Activated T-helper 2 cell treated with anti-CD3 and anti-CD28 coated beads, Interferon-gamma antibody, Interleukin-2, Interleukin-4, amounts not matched to agents 10 μg/mL and 5 μg/mL and 100 μg/mL, durations not matched to agents 14 hours and 24 hours and 36 hours (primary cell): ENCODE measurements around the gene RNF114. TPM values are rescaled to one million over a fixed set of nuclear protein-coding genes. Genes with fewer than 3 reads are reported as not detected.
A peak's percentile ranks its signal among the peaks of the same experiment; 100 is the strongest.

Experiments
- DNase-seq: peaks from one replicate; pipeline ENCODE4 v3.0.0; 2021; ENCODE audit warnings: low spot score
- H3K27ac Mint-ChIP-seq: one replicate; pipeline ENCODE4 v1.8.0; 2021; ENCODE audit warnings: mixed read lengths
- H3K27me3 Mint-ChIP-seq: one replicate; pipeline ENCODE4 v1.8.0; 2021; ENCODE audit warnings: low read depth, mixed read lengths
- H3K36me3 Mint-ChIP-seq: one replicate; pipeline ENCODE4 v1.8.0; 2021; ENCODE audit warnings: low read depth, mixed read lengths
- H3K4me1 Mint-ChIP-seq: one replicate; pipeline ENCODE4 v1.8.0; 2021; ENCODE audit warnings: low read depth, mixed read lengths
- H3K4me3 Mint-ChIP-seq: one replicate; pipeline ENCODE4 v1.8.0; 2021; ENCODE audit warnings: low read depth, mild to moderate bottlenecking, moderate library complexity, mixed read lengths
- H3K9me3 Mint-ChIP-seq: one replicate; pipeline ENCODE4 v1.8.0; 2021; ENCODE audit warnings: mixed read lengths
- intact Hi-C: fragments of 100-400 bp; cut with micrococcal nuclease; formaldehyde crosslinking; loops from one replicate; pipeline ENCODE4 v1.15.1; 2023
- total RNA-seq: library from RNA; stranded (reverse); gene quantifications from 2 replicates; pipeline ENCODE4 v1.2.3, GENCODE V29; 2022

Gene RNF114
- total RNA-seq, 1 donor from 2014 or later, result 64.0 TPM

GRCh38 chr20:49983123-49983847 is 47.1 kb downstream of the RNF114 start:
- Mint-ChIP-seq H3K27ac (no peak overlapping the region), H3K4me1 (peaks cover 13% of the 10 kb centered on the region), H3K27me3 (peaks cover 31% of the 10 kb centered on the region), H3K4me3 (peak overlapping the region; percentile 66), H3K9me3 (no peaks in the 10 kb centered on the region), H3K36me3 (no peaks in the 10 kb centered on the region)
- DNase-seq, result no peak
- intact Hi-C loops, result loop anchor here (2.0 kb wide), 1 partner anchor 184 kb away; no protein-coding TSS in a partner anchor

GRCh38 chr20:49983848-49984408 is 47.7 kb downstream of the RNF114 start:
- H3K27ac Mint-ChIP-seq, result no peak overlapping the region
- no peaks in the 10 kb centered on the region for H3K36me3 Mint-ChIP-seq

GRCh38 chr20:49984426-49985153 is 48.4 kb downstream of the RNF114 start:
- intact Hi-C loops, result no loop called here
- H3K27ac Mint-ChIP-seq, result no peak overlapping the region
- H3K36me3 Mint-ChIP-seq, result no peaks in the 10 kb centered on the region
- H3K4me3 Mint-ChIP-seq, result no peak overlapping the region
- no peak for DNase-seq
- peaks cover 25% of the 10 kb centered on the region for H3K27me3 Mint-ChIP-seq
- H3K9me3 Mint-ChIP-seq, result no peaks in the 10 kb centered on the region
- peaks cover 13% of the 10 kb centered on the region for H3K4me1 Mint-ChIP-seq

More at GRCh38 chr20:49983848-49984408, 47.7 kb downstream of the RNF114 start:
- no peak for DNase-seq
- peaks cover 27% of the 10 kb centered on the region for H3K27me3 Mint-ChIP-seq
- intact Hi-C loops, result loop anchor here (2.0 kb wide), 1 partner anchor 183 kb away; no protein-coding TSS in a partner anchor
- peak overlapping the region; percentile 56 for H3K4me3 Mint-ChIP-seq
- H3K9me3 Mint-ChIP-seq, result no peaks in the 10 kb centered on the region
- H3K4me1 Mint-ChIP-seq, result peaks cover 13% of the 10 kb centered on the region

GRCh38 chr20:49985157-49985556 is 49.0 kb downstream of the RNF114 start:
- no peak for DNase-seq
- H3K27ac Mint-ChIP-seq, result no peak overlapping the region
- no peak overlapping the region for H3K4me3 Mint-ChIP-seq
- H3K27me3 Mint-ChIP-seq, result peaks cover 21% of the 10 kb centered on the region
- intact Hi-C loops, result no loop called here
- H3K9me3 Mint-ChIP-seq, result no peaks in the 10 kb centered on the region
- no peaks in the 10 kb centered on the region for H3K36me3 Mint-ChIP-seq
- peaks cover 13% of the 10 kb centered on the region for H3K4me1 Mint-ChIP-seq

GRCh38 chr20:49985617-49986016 is 49.4 kb downstream of the RNF114 start:
- no peak for DNase-seq
- H3K36me3 Mint-ChIP-seq, result no peaks in the 10 kb centered on the region

GRCh38 chr20:49986049-49986448 is 49.9 kb downstream of the RNF114 start:
- Mint-ChIP-seq H3K27ac (no peak overlapping the region), H3K4me3 (no peak overlapping the region), H3K9me3 (no peaks in the 10 kb centered on the region), H3K36me3 (no peaks in the 10 kb centered on the region), H3K27me3 (peaks cover 13% of the 10 kb centered on the region), H3K4me1 (peaks cover 10% of the 10 kb centered on the region)
- intact Hi-C loops, result no loop called here
- no peak for DNase-seq

More at GRCh38 chr20:49985617-49986016, 49.4 kb downstream of the RNF114 start:
- Mint-ChIP-seq H3K4me3 (no peak overlapping the region), H3K27me3 (peaks cover 17% of the 10 kb centered on the region), H3K9me3 (no peaks in the 10 kb centered on the region), H3K4me1 (peaks cover 10% of the 10 kb centered on the region), H3K27ac (no peak overlapping the region)
- intact Hi-C loops, result no loop called here

- Mint-ChIP-seq H3K4me1 (peaks cover 5% of the 10 kb centered on the region), H3K9me3 (no peaks in the 10 kb centered on the region), H3K27me3 (peaks cover 1% of the 10 kb centered on the region), H3K27ac (no peak overlapping the region), H3K36me3 (no peaks in the 10 kb centered on the region), H3K4me3 (no peak overlapping the region)
- intact Hi-C loops, result no loop called here
- DNase-seq, result no peak
These were observed 51.0 kb downstream of the RNF114 start for GRCh38 chr20:49987015-49987867.

GRCh38 chr20:49987868-49988690 is 51.9 kb downstream of the RNF114 start:
- Mint-ChIP-seq H3K36me3 (no peaks in the 10 kb centered on the region), H3K4me3 (no peak overlapping the region), H3K4me1 (peaks cover 1% of the 10 kb centered on the region), H3K9me3 (no peaks in the 10 kb centered on the region), H3K27ac (no peak overlapping the region), H3K27me3 (peaks cover under 1% of the 10 kb centered on the region)
- intact Hi-C loops, result no loop called here
- DNase-seq, result no peak

- no peak overlapping the region for H3K4me3 Mint-ChIP-seq
- intact Hi-C loops, result no loop called here
- H3K27ac Mint-ChIP-seq, result no peak overlapping the region
- H3K36me3 Mint-ChIP-seq, result no peaks in the 10 kb centered on the region
- H3K27me3 Mint-ChIP-seq, result peaks cover 6% of the 10 kb centered on the region
- no peaks in the 10 kb centered on the region for H3K9me3 Mint-ChIP-seq
- H3K4me1 Mint-ChIP-seq, result peaks cover 1% of the 10 kb centered on the region
- no peak for DNase-seq
These were observed 53.3 kb downstream of the RNF114 start for GRCh38 chr20:49989234-49990065.

GRCh38 chr20:49990271-49990720 is 54.1 kb downstream of the RNF114 start:
- H3K9me3 Mint-ChIP-seq, result no peaks in the 10 kb centered on the region
- no peaks in the 10 kb centered on the region for H3K36me3 Mint-ChIP-seq
- intact Hi-C loops, result no loop called here
- H3K27ac Mint-ChIP-seq, result no peak overlapping the region
- peaks cover 6% of the 10 kb centered on the region for H3K27me3 Mint-ChIP-seq
- peaks cover 1% of the 10 kb centered on the region for H3K4me1 Mint-ChIP-seq
- DNase-seq, result no peak
- H3K4me3 Mint-ChIP-seq, result no peak overlapping the region

GRCh38 chr20:49993301-49993751 is 57.1 kb downstream of the RNF114 start:
- H3K9me3 Mint-ChIP-seq, result no peaks in the 10 kb centered on the region

More at GRCh38 chr20:49993301-49993751, 57.1 kb downstream of the RNF114 start:
- Mint-ChIP-seq H3K36me3 (no peaks in the 10 kb centered on the region), H3K4me1 (peaks cover 1% of the 10 kb centered on the region), H3K27me3 (peaks cover 6% of the 10 kb centered on the region), H3K27ac (no peak overlapping the region), H3K4me3 (no peak overlapping the region)
- no peak for DNase-seq
- intact Hi-C loops, result no loop called here
